Neural progenitor cell (in vitro differentiated cells): ENCODE results near the gene JAZF1. TPM values are rescaled to one million over a fixed set of nuclear protein-coding genes. Genes with fewer than 3 reads are reported as not detected.

Experiments used
- DNase-seq: peaks from one replicate; pipeline ENCODE4 v3.0.0-alpha.2; 2016; ENCODE audit warnings: low spot score
- H2AFZ ChIP-seq: fragments of 200-600 bp; sonication (generic); replicated peaks from 2 replicates; pipeline ENCODE4 v1.6.1; 2016; ENCODE audit warnings: antibody characterized with exemption
- H3F3A ChIP-seq: fragments of 200-600 bp; sonication (generic); 2 replicates; pipeline ENCODE4 v1.6.1; 2016; ENCODE audit warnings: antibody characterized with exemption, low read depth
- H3K27ac ChIP-seq: fragments of 200-600 bp; sonication (generic); 2 replicates; pipeline ENCODE4 v1.5.1; 2016; ENCODE audit warnings: mild to moderate bottlenecking
- H3K27me3 ChIP-seq: fragments of 200-600 bp; sonication (generic); 2 replicates; pipeline ENCODE4 v1.6.1; 2016; ENCODE audit warnings: mild to moderate bottlenecking, moderate library complexity
- H3K36me3 ChIP-seq: fragments of 200-600 bp; sonication (generic); 2 replicates; pipeline ENCODE4 v1.5.1; 2016
- H3K4me1 ChIP-seq: fragments of 200-600 bp; sonication (generic); 2 replicates; pipeline ENCODE4 v1.6.1; 2016; ENCODE audit warnings: mixed run types
- H3K4me2 ChIP-seq: fragments of 200-600 bp; sonication (generic); 2 replicates; pipeline ENCODE4 v1.6.1; 2016
- H3K4me3 ChIP-seq: fragments of 200-600 bp; sonication (generic); 2 replicates; pipeline ENCODE4 v1.5.1; 2016
- H3K79me2 ChIP-seq: fragments of 200-600 bp; sonication (generic); 2 replicates; pipeline ENCODE4 v1.6.1; 2016; ENCODE audit warnings: low read depth
- H3K9ac ChIP-seq: fragments of 200-600 bp; sonication (generic); 2 replicates; pipeline ENCODE4 v1.6.1; 2016
- H3K9me3 ChIP-seq: fragments of 200-600 bp; sonication (generic); 2 replicates; pipeline ENCODE4 v1.5.1; 2016; ENCODE audit warnings: low read depth
- H4K20me1 ChIP-seq: fragments of 200-600 bp; sonication (generic); 2 replicates; pipeline ENCODE4 v1.6.1; 2016; ENCODE audit warnings: low read depth
- H3K27ac Mint-ChIP-seq: 3 replicates; pipeline ENCODE4 v1.8.0; 2021; ENCODE audit warnings: mixed read lengths
- H3K27me3 Mint-ChIP-seq: 2 replicates; pipeline ENCODE4 v1.8.0; 2022; ENCODE audit warnings: low read depth, mild to moderate bottlenecking, inconsistent platforms, moderate library complexity, mixed read lengths; ENCODE audit not compliant: insufficient read depth
- H3K36me3 Mint-ChIP-seq: 3 replicates; pipeline ENCODE4 v1.8.0; 2021; ENCODE audit warnings: mixed read lengths
- H3K4me1 Mint-ChIP-seq: 3 replicates; pipeline ENCODE4 v1.8.0; 2021; ENCODE audit warnings: mixed read lengths
- H3K4me3 Mint-ChIP-seq: 3 replicates; pipeline ENCODE4 v1.8.0; 2021; ENCODE audit warnings: mild to moderate bottlenecking, moderate library complexity, mixed read lengths
- H3K9me3 Mint-ChIP-seq: 3 replicates; pipeline ENCODE4 v1.8.0; 2020; ENCODE audit warnings: mixed read lengths
- CTCF ChIP-seq: fragments of 200-600 bp; sonication (generic); IDR thresholded peaks from 2 replicates; pipeline ENCODE4 v1.5.1; 2017; ENCODE audit warnings: antibody characterized with exemption, mild to moderate bottlenecking
- EZH2 ChIP-seq: fragments of 200-600 bp; sonication (generic); IDR thresholded peaks from 2 replicates; pipeline ENCODE4 v1.6.1; 2017; ENCODE audit warnings: antibody characterized with exemption, mild to moderate bottlenecking, moderate library complexity
- EZH2phosphoT487 ChIP-seq: fragments of 200-600 bp; sonication (generic); IDR thresholded peaks from 2 replicates; pipeline ENCODE4 v1.6.1; 2017; ENCODE audit warnings: antibody characterized with exemption
- total RNA-seq: library from RNA; depleted of rRNA; stranded (reverse); fragments of >200 nt; gene quantifications from 2 replicates; pipeline ENCODE4 v1.2.3, GENCODE V29; 2015; ENCODE audit warnings: low replicate concordance

The JAZF1 gene
- total RNA-seq, 1 donor from 2014 or later, result 3.1 TPM

GRCh38 chr7:27933671-27934565, 246.7 kb downstream of the JAZF1 start:
- Histone ChIP-seq H3K9ac (no peak overlapping the region), H3K79me2 (no peaks in the 10 kb centered on the region), H3K27me3 (no peaks in the 10 kb centered on the region), H2AFZ (peak overlapping the region; percentile 78), H3F3A (no peaks in the 10 kb centered on the region), H3K4me2 (peak overlapping the region; percentile 36), H3K4me1 (peaks cover 15% of the 10 kb centered on the region), H3K36me3 (no peaks in the 10 kb centered on the region), H4K20me1 (no peaks in the 10 kb centered on the region), H3K27ac (no peak overlapping the region), H3K4me3 (no peak overlapping the region), H3K9me3 (no peaks in the 10 kb centered on the region)
- H3K36me3 Mint-ChIP-seq, result no peaks in the 10 kb centered on the region
- no peak overlapping the region for H3K27ac Mint-ChIP-seq
- TF ChIP-seq EZH2phosphoT487 (no peak), CTCF (peak; percentile 64)
- no peaks in the 10 kb centered on the region for H3K9me3 Mint-ChIP-seq
- no peak overlapping the region for H3K4me3 Mint-ChIP-seq
- peak; percentile 61 for DNase-seq
- no peaks in the 10 kb centered on the region for H3K27me3 Mint-ChIP-seq
- H3K4me1 Mint-ChIP-seq, result peaks cover 11% of the 10 kb centered on the region

GRCh38 chr7:27930910-27931476, 249.6 kb downstream of the JAZF1 start:
- no peak for DNase-seq
- TF ChIP-seq CTCF, result no peak
- TF ChIP-seq EZH2, result no peak
- TF ChIP-seq EZH2phosphoT487, result no peak
- Histone ChIP-seq H3K27me3 (no peaks in the 10 kb centered on the region), H3K79me2 (no peaks in the 10 kb centered on the region), H3K4me3 (no peak overlapping the region), H2AFZ (no peak overlapping the region), H3K27ac (no peak overlapping the region), H3K4me2 (no peak overlapping the region), H3K4me1 (peaks cover 12% of the 10 kb centered on the region), H3F3A (no peaks in the 10 kb centered on the region), H4K20me1 (no peaks in the 10 kb centered on the region), H3K9ac (no peak overlapping the region), H3K9me3 (no peaks in the 10 kb centered on the region), H3K36me3 (no peaks in the 10 kb centered on the region)
- H3K4me1 Mint-ChIP-seq, result peaks cover 11% of the 10 kb centered on the region
- no peaks in the 10 kb centered on the region for H3K36me3 Mint-ChIP-seq
- H3K9me3 Mint-ChIP-seq, result no peaks in the 10 kb centered on the region
- no peaks in the 10 kb centered on the region for H3K27me3 Mint-ChIP-seq
- no peak overlapping the region for H3K4me3 Mint-ChIP-seq
- H3K27ac Mint-ChIP-seq, result no peak overlapping the region

GRCh38 chr7:27929127-27929526, 251.5 kb downstream of the JAZF1 start:
- Histone ChIP-seq H3K79me2 (no peaks in the 10 kb centered on the region), H3F3A (no peaks in the 10 kb centered on the region), H3K4me3 (no peak overlapping the region), H3K27ac (no peak overlapping the region), H4K20me1 (no peaks in the 10 kb centered on the region), H3K36me3 (no peaks in the 10 kb centered on the region), H2AFZ (no peak overlapping the region), H3K9ac (no peak overlapping the region), H3K4me1 (peaks cover 11% of the 10 kb centered on the region), H3K27me3 (no peaks in the 10 kb centered on the region), H3K4me2 (no peak overlapping the region), H3K9me3 (no peaks in the 10 kb centered on the region)
- TF ChIP-seq EZH2, result no peak
- DNase-seq, result no peak
- no peak overlapping the region for H3K27ac Mint-ChIP-seq
- H3K4me1 Mint-ChIP-seq, result peaks cover 11% of the 10 kb centered on the region
- H3K36me3 Mint-ChIP-seq, result no peaks in the 10 kb centered on the region
- H3K4me3 Mint-ChIP-seq, result no peak overlapping the region
- H3K27me3 Mint-ChIP-seq, result no peaks in the 10 kb centered on the region
- H3K9me3 Mint-ChIP-seq, result no peaks in the 10 kb centered on the region

- Histone ChIP-seq H3K27ac (no peak overlapping the region), H3K4me3 (no peak overlapping the region), H3K4me2 (no peak overlapping the region), H3K9ac (no peak overlapping the region), H3K27me3 (no peaks in the 10 kb centered on the region), H3K4me1 (no peaks in the 10 kb centered on the region), H3K79me2 (no peaks in the 10 kb centered on the region), H3K36me3 (no peaks in the 10 kb centered on the region), H4K20me1 (no peaks in the 10 kb centered on the region), H3F3A (no peaks in the 10 kb centered on the region), H3K9me3 (no peaks in the 10 kb centered on the region), H2AFZ (no peak overlapping the region)
- no peak for TF ChIP-seq CTCF
- no peak for TF ChIP-seq EZH2
- TF ChIP-seq EZH2phosphoT487, result no peak
- no peak overlapping the region for H3K27ac Mint-ChIP-seq
- no peak for DNase-seq
- no peaks in the 10 kb centered on the region for H3K27me3 Mint-ChIP-seq
- no peaks in the 10 kb centered on the region for H3K36me3 Mint-ChIP-seq
- no peak overlapping the region for H3K4me3 Mint-ChIP-seq
- H3K9me3 Mint-ChIP-seq, result no peaks in the 10 kb centered on the region
- H3K4me1 Mint-ChIP-seq, result peaks cover 3% of the 10 kb centered on the region
Observed at GRCh38 chr7:27928001-27928400, 252.6 kb downstream of the JAZF1 start.
